ENCODE measurements around the gene DLG2. TPM values are rescaled to one million over a fixed set of nuclear protein-coding genes. Genes with fewer than 3 reads are reported as not detected.

Gene DLG2
- total and polyA plus RNA-seq, 2 of the 8 experiments (the other 6 are each of a cell fraction or from before 2014, with no cell fraction given): 1.7 to 14.3 TPM

- Histone ChIP-seq H3K79me1 (ENCODE audit: low read depth, low read length) (no peaks in the 10 kb centered on the region), H2BK20ac (ENCODE audit: low read length) (no peak overlapping the region), H2BK5ac (ENCODE audit: low read depth, low read length) (no peak overlapping the region), H2BK12ac (ENCODE audit: low read depth, low read length) (no peak overlapping the region), H4K5ac (ENCODE audit: insufficient read length, low read depth, low read length) (no peak overlapping the region), H3K9ac (replicated peaks in 1 of 4; ENCODE audit: extremely low read depth in 1 of 4, low read depth in 3 of 4, low read length in 3 of 4) (no peak overlapping the region), H3K4ac (replicated peaks; ENCODE audit: insufficient read length, low read depth, low read length) (no peak overlapping the region), H2BK120ac (replicated peaks; ENCODE audit: low read depth, low read length) (no peak overlapping the region), H3K4me2 (ENCODE audit: insufficient read depth in 1 of 2, low read depth in 2 of 2, low read length in 2 of 2) (no peak overlapping the region), H3K23me2 (ENCODE audit: low read depth, low read length) (no peaks in the 10 kb centered on the region), H3K27me3 (replicated peaks in 1 of 4; ENCODE audit: control insufficient read depth in 3 of 4, extremely low read depth in 1 of 4, insufficient read depth in 3 of 4, low read length in 3 of 4) (no peaks in the 10 kb centered on the region; a peak in 1 of 7 replicates), H3K4me1 (replicated peaks in 1 of 4; ENCODE audit: control insufficient read depth in 3 of 4, insufficient read depth in 4 of 4, low read length in 3 of 4) (no peaks in the 10 kb centered on the region), H4K8ac (ENCODE audit: extremely low read depth, insufficient read depth, low read length) (no peak overlapping the region), H2AFZ (ENCODE audit: low read length) (no peak overlapping the region), H3K18ac (ENCODE audit: extremely low read depth, low read length) (no peak overlapping the region), H3K79me2 (ENCODE audit: control insufficient read depth in 1 of 2, insufficient read depth in 2 of 2, low read length in 2 of 2) (no peaks in the 10 kb centered on the region), H3K27ac (ENCODE audit: low read depth, low read length) (no peak overlapping the region), H2AK5ac (ENCODE audit: low read depth, low read length) (no peak overlapping the region), H3K36me3 (ENCODE audit: control insufficient read depth in 2 of 4, insufficient read depth in 4 of 4, low read length in 3 of 4) (no peaks in the 10 kb centered on the region), H4K91ac (replicated peaks; ENCODE audit: insufficient read length, low read length) (no peak overlapping the region), H3K14ac (ENCODE audit: insufficient read length) (no peak overlapping the region), H3K23ac (ENCODE audit: insufficient read length) (no peak overlapping the region), H3K56ac (replicated peaks; ENCODE audit: insufficient read length, low read depth, low read length) (no peak overlapping the region), H3K4me3 (ENCODE audit: extremely low read depth in 1 of 4, insufficient read depth in 2 of 4, low read depth in 3 of 4, low read length in 4 of 4) (no peak overlapping the region), H3K9me3 (ENCODE audit: insufficient read depth in 2 of 2, low read depth in 1 of 2, low read length in 1 of 2) (no peaks in the 10 kb centered on the region), H4K20me1 (replicated peaks in 1 of 2; ENCODE audit: control insufficient read depth in 1 of 2, insufficient read depth in 2 of 2, low read length in 2 of 2) (no peaks in the 10 kb centered on the region), H2BK15ac (ENCODE audit: low read length) (no peak overlapping the region)
- ChIA-PET CTCF (ENCODE audit: partially characterized antibody) (no interaction called here), POLR2A (ENCODE audit: partially characterized antibody) (no interaction called here)
- FAIRE-seq (no peak), DNase-seq (ENCODE audit: low read depth in 1 of 2, low spot score in 2 of 2) (no peak)
- 78% methylated on average over 1 of the region's 1 CpG; no CpG with 5 or more reads in 1 of the 2 experiments for WGBS, 2 experiments (ENCODE audit: extremely low coverage in 1 of 2, insufficient coverage in 1 of 2, insufficient read length in 1 of 2, insufficient replicate concordance in 2 of 2, low coverage in 1 of 2, low lambda C conversion rate in 2 of 2, missing lambda C conversion rate in 1 of 2)
- no peak for TF ChIP-seq SP2 (IDR thresholded peaks at IDR 0.05; ENCODE audit: low read length)
- no peak for TF ChIP-seq TAF1 (IDR thresholded peaks at IDR 0.05; ENCODE audit: low read depth, low read length)
- TF ChIP-seq CHD1 (IDR thresholded peaks at IDR 0.05; ENCODE audit: low read depth, low read length): no peak
- TF ChIP-seq NRF1 (IDR thresholded peaks at IDR 0.05; ENCODE audit: low read depth, low read length): no peak
- no peak for TF ChIP-seq POLR2A (IDR thresholded peaks at IDR 0.05; ENCODE audit: control extremely low read depth in 1 of 2, low read depth in 2 of 2, low read length in 2 of 2)
- no peak for TF ChIP-seq USF2 (IDR thresholded peaks at IDR 0.05; ENCODE audit: low read length)
- no peak for TF ChIP-seq TCF12 (IDR thresholded peaks at IDR 0.05; ENCODE audit: low read depth, low read length)
- TF ChIP-seq HDAC6 (IDR thresholded peaks at IDR 0.05; ENCODE audit: low read depth, low read length): no peak
- TF ChIP-seq RAD21 (IDR thresholded peaks at IDR 0.05 in 1 of 2, conservative IDR thresholded peaks at IDR 0.05 in 1 of 2; ENCODE audit: low read depth in 2 of 2, low read length in 2 of 2): no peak
- TF ChIP-seq SP1 (IDR thresholded peaks at IDR 0.05; ENCODE audit: low read depth, low read length): no peak
- no peak for TF ChIP-seq SP4 (IDR thresholded peaks at IDR 0.05; ENCODE audit: low read length)
- TF ChIP-seq KDM5A (IDR thresholded peaks at IDR 0.05; ENCODE audit: low read length): no peak
- no peak for TF ChIP-seq HDAC2 (IDR thresholded peaks at IDR 0.05; ENCODE audit: borderline replicate concordance in 1 of 2, low read depth in 2 of 2, low read length in 2 of 2)
- no peak for TF ChIP-seq SIN3A (conservative IDR thresholded peaks at IDR 0.05 in 1 of 2, IDR thresholded peaks at IDR 0.05 in 1 of 2; ENCODE audit: low read depth in 1 of 2, low read length in 2 of 2)
- no peak for TF ChIP-seq FOSL1 (IDR thresholded peaks at IDR 0.05; ENCODE audit: insufficient read depth, low read depth, low read length)
Observed at GRCh38 chr11:84117394-84117793, 1509.8 kb downstream of the DLG2 start.
